ENCODE measurements around the gene DHRSX. TPM values are rescaled to one million over a fixed set of nuclear protein-coding genes. Genes with fewer than 3 reads are reported as not detected.

DHRSX gene
- total and polyA plus RNA-seq, 2 of the 13 experiments (the other 11 are each of a cell fraction or from before 2014, with no cell fraction given): 15.5 to 24.3 TPM

DNA sequence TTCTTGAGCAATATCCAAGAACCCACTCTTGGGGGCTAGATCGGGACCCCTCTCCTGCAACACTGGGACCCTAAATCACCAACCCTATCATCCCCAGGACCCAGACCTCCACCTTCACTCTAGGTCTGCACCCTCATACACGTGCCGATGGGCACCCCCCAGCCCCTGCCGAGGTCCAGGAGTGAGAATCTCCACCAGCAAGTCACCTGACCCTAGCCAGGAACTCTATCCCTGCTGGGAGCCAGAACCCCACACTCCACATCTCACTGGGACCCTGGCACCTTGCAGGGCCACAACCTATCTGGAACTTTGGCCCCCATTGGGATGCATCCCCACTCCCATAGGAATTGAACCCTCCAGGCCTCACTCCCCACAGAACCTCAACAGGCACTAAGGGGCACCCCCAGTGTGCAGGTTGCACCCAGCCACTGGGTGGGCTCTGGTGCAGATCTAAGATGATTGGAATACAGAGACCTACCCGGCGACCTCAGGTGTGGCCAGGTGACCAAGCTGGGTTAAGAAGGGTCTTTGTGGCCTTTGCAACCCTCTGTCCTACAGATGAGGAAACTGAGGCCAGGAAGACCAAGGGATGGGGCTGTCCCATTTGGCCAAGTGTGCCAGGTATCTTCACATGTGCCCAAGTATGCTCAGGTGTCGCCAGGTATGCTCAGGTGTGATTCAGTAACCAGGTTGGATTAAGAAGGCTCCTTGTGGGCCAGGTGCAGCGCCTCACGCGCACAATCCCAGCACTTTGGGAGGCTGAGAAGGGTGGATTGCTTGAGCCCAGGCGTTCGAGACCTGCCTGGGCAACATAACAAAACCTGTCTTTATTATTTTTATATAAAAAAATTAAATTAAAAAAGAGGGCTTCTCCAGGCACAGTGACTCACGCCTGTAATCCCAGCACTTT is 3.1 kb upstream of the DHRSX start:
- 62% methylated on average over 11 of the region's 13 CpGs for WGBS (ENCODE audit: low lambda C conversion rate)
- Histone ChIP-seq H3K4me3 (replicated peaks in 1 of 3; ENCODE audit: insufficient read depth in 1 of 3, low read depth in 2 of 3, low read length in 3 of 3) (no peak overlapping the region), H3K9me3 (ENCODE audit: low read length) (no peaks in the 10 kb centered on the region), H3K36me3 (replicated peaks in 1 of 2; ENCODE audit: control insufficient read depth in 1 of 2, insufficient read depth in 2 of 2, low read length in 2 of 2) (no peaks in the 10 kb centered on the region), H4K20me1 (ENCODE audit: insufficient read depth, low read length) (no peaks in the 10 kb centered on the region), H3K4me1 (ENCODE audit: insufficient read depth, low read length) (peaks cover 26% of the 10 kb centered on the region), H3K79me2 (ENCODE audit: insufficient read depth, low read length) (peaks cover 11% of the 10 kb centered on the region), H3K27me3 (ENCODE audit: control insufficient read depth in 1 of 2, insufficient read depth in 2 of 2, low read length in 2 of 2) (no peaks in the 10 kb centered on the region; a peak in 1 of 5 replicates), H3K27ac (ENCODE audit: extremely low read length, insufficient read depth, low read length) (no peak overlapping the region), H3K4me2 (ENCODE audit: low read depth, low read length) (no peak overlapping the region), H2AFZ (ENCODE audit: low read length) (no peak overlapping the region), H3K9ac (ENCODE audit: insufficient read depth, low read depth, low read length) (no peak overlapping the region)
- TF ChIP-seq, protein P1, sequence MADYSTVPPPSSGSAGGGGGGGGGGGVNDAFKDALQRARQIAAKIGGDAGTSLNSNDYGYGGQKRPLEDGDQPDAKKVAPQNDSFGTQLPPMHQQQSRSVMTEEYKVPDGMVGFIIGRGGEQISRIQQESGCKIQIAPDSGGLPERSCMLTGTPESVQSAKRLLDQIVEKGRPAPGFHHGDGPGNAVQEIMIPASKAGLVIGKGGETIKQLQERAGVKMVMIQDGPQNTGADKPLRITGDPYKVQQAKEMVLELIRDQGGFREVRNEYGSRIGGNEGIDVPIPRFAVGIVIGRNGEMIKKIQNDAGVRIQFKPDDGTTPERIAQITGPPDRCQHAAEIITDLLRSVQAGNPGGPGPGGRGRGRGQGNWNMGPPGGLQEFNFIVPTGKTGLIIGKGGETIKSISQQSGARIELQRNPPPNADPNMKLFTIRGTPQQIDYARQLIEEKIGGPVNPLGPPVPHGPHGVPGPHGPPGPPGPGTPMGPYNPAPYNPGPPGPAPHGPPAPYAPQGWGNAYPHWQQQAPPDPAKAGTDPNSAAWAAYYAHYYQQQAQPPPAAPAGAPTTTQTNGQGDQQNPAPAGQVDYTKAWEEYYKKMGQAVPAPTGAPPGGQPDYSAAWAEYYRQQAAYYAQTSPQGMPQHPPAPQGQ (CRISPR knock-in tag; IDR thresholded peaks at IDR 0.05; ENCODE audit: borderline replicate concordance): no peak
- TF ChIP-seq PBX3 (CRISPR knock-in tag; IDR thresholded peaks at IDR 0.05; ENCODE audit: borderline replicate concordance): no peak
- no peak for TF ChIP-seq ZSCAN22 (CRISPR knock-in tag; IDR thresholded peaks at IDR 0.05)
- TF ChIP-seq CERS6 (CRISPR knock-in tag; IDR thresholded peaks at IDR 0.05): no peak
- no peak for TF ChIP-seq ZKSCAN5 (CRISPR knock-in tag; IDR thresholded peaks at IDR 0.05)
- TF ChIP-seq ZNF737 (CRISPR knock-in tag; IDR thresholded peaks at IDR 0.05; ENCODE audit: borderline replicate concordance): no peak
- no peak for TF ChIP-seq CREM (IDR thresholded peaks at IDR 0.05)
- no peak for TF ChIP-seq CREM (CRISPR knock-in tag; IDR thresholded peaks at IDR 0.05)
- TF ChIP-seq BHLHE40 (IDR thresholded peaks at IDR 0.05; ENCODE audit: low read length): no peak
- TF ChIP-seq ZNF850 (CRISPR knock-in tag; conservative IDR thresholded peaks at IDR 0.05): no peak
- no peak for TF ChIP-seq SP2 (CRISPR knock-in tag; IDR thresholded peaks at IDR 0.05)
- TF ChIP-seq ZNF639 (CRISPR knock-in tag; conservative IDR thresholded peaks at IDR 0.05): no peak
- no peak for TF ChIP-seq TBP (CRISPR knock-in tag; IDR thresholded peaks at IDR 0.05)
- no peak for TF ChIP-seq FOXP4 (CRISPR knock-in tag; IDR thresholded peaks at IDR 0.05)
- TF ChIP-seq KLF15 (CRISPR knock-in tag; IDR thresholded peaks at IDR 0.05; ENCODE audit: borderline replicate concordance): no peak
- FAIRE-seq (no peak), DNase-seq (ENCODE audit: low spot score) (no peak), ATAC-seq (no peak)
- no TSS peak for BruUV-seq (replicated peaks)
- intact Hi-C loops (cut with micrococcal nuclease; ENCODE audit: unreplicated experiment) (no loop called here), in situ Hi-C loops (cut with HindIII; ENCODE audit: extremely low pct_ligation_motif_present, low pct_unique_long_range_greater_than_20kb) (no loop called here)
- CTCF ChIA-PET (ENCODE audit: low intra/inter-chr PET ratio, low total read pairs): no interaction called here
- POLR2A ChIA-PET: no interaction called here

All from HepG2 (cell line).